B cell (primary cell): Measurements from ENCODE around the gene PLEKHA7. TPM values are rescaled to one million over a fixed set of nuclear protein-coding genes. Genes with fewer than 3 reads are reported as not detected.

Experiments
- ATAC-seq: fragments of 200-7000 bp; cut with Tn5 transposase; one replicate; pipeline ENCODE4 v1.10.0; 2021; ENCODE audit warnings: low read depth, mild to moderate bottlenecking, moderate number of reproducible peaks, moderate library complexity
- CTCF ChIA-PET: fragments of 350-600 bp; sonication (Branson Sonifier 250); formaldehyde crosslinking; loops from one replicate; lab custom pipeline; 2021; ENCODE audit warnings: antibody characterized with exemption, inconsistent platforms; lab: Charles Lee
- POLR2A ChIA-PET: fragments of 350-600 bp; sonication (Branson Sonifier 250); formaldehyde crosslinking; loops from one replicate; lab custom pipeline; 2021; ENCODE audit warnings: antibody characterized with exemption; lab: Charles Lee
- DNase-seq: peaks from one replicate; pipeline ENCODE4 v3.0.0; 2013
- H2AFZ ChIP-seq: 2 replicates; pipeline ENCODE4 v1.6.1; 2012; ENCODE audit warnings: mild to moderate bottlenecking, low read depth, low read length; ENCODE audit not compliant: insufficient read depth, poor library complexity, severe bottlenecking
- H3K27ac ChIP-seq, 2 donors: 1 replicate in 1 of 2; 2 replicates in 1 of 2; pipeline ENCODE4 v1.5.1; 2012 to 2013; ENCODE audit warnings: low read length in 2 of 2, mild to moderate bottlenecking in 2 of 2, moderate library complexity in 1 of 2
- H3K27me3 ChIP-seq, 4 experiments: fragments of 200-600 bp in 1 of 4; sonication (generic) in 1 of 4; replicated peaks in 1 of 4; 1 replicate in 2 of 4; 2 replicates in 2 of 4; pipeline versions ENCODE4 v1.6.1 to v1.7.0; 2013 to 2016; ENCODE audit warnings: low read length in 3 of 4, mild to moderate bottlenecking in 2 of 4, mixed read lengths in 1 of 4, moderate library complexity in 1 of 4; ENCODE audit not compliant: insufficient read depth in 4 of 4, control insufficient read depth in 3 of 4; ENCODE audit errors: control extremely low read depth in 1 of 4
- H3K36me3 ChIP-seq, 2 experiments: replicated peaks in 1 of 2; 1 replicate in 1 of 2; 2 replicates in 1 of 2; pipeline versions ENCODE4 v1.6.1 to v1.7.1; 2013; ENCODE audit warnings: low read length in 1 of 2; ENCODE audit not compliant: insufficient read depth in 2 of 2, control insufficient read depth in 1 of 2; ENCODE audit errors: control extremely low read depth in 1 of 2, extremely low read depth in 1 of 2
- H3K4me1 ChIP-seq, 2 donors: fragments of 200-600 bp in 1 of 2; sonication (generic) in 1 of 2; 1 replicate in 1 of 2; 2 replicates in 1 of 2; pipeline versions ENCODE4 v1.5.1 to v1.6.1; 2013 to 2017; ENCODE audit warnings: low read length in 2 of 2; ENCODE audit not compliant: control insufficient read depth in 2 of 2, insufficient read depth in 2 of 2
- H3K4me2 ChIP-seq: replicated peaks from 2 replicates; pipeline ENCODE3; 2012; ENCODE audit warnings: mild to moderate bottlenecking, low read depth, low read length; ENCODE audit not compliant: poor library complexity, severe bottlenecking
- H3K4me3 ChIP-seq, 5 experiments: fragments of 200-600 bp in 1 of 5; sonication (generic) in 1 of 5; 1 replicate in 3 of 5; 2 replicates in 2 of 5; pipeline versions ENCODE4 v1.5.1 to v1.7.0; 2011 to 2016; ENCODE audit warnings: low read length in 4 of 5, mild to moderate bottlenecking in 4 of 5, low read depth in 2 of 5, control low read depth in 1 of 5, moderate library complexity in 1 of 5; ENCODE audit not compliant: insufficient read depth in 1 of 5; ENCODE audit errors: control extremely low read depth in 1 of 5, extremely low read depth in 1 of 5
- H3K79me2 ChIP-seq: fragments of 200-600 bp; sonication (generic); one replicate; pipeline ENCODE4 v1.6.0; 2016; ENCODE audit warnings: low read length; ENCODE audit not compliant: control insufficient read depth, insufficient read depth
- H3K9ac ChIP-seq: fragments of 200-600 bp; sonication (generic); 2 replicates; pipeline ENCODE4 v1.6.1; 2017; ENCODE audit warnings: mild to moderate bottlenecking, low read length, moderate library complexity
- H3K9me3 ChIP-seq, 3 donors: one replicate each; pipeline versions ENCODE4 v1.6.1 to v1.7.1; 2013; ENCODE audit warnings: low read length in 2 of 3; ENCODE audit not compliant: control insufficient read depth in 2 of 3, insufficient read depth in 1 of 3; ENCODE audit errors: control extremely low read depth in 1 of 3
- H4K20me1 ChIP-seq: 2 replicates; pipeline ENCODE4 v1.6.0; 2012; ENCODE audit warnings: mild to moderate bottlenecking, low read length; ENCODE audit not compliant: insufficient read depth, control insufficient read depth, poor library complexity, severe bottlenecking
- H3K27ac Mint-ChIP-seq: one replicate; pipeline ENCODE4 v1.8.0; 2021; ENCODE audit warnings: mixed read lengths
- H3K27me3 Mint-ChIP-seq: one replicate; pipeline ENCODE4 v1.8.0; 2021; ENCODE audit warnings: mixed read lengths
- H3K4me1 Mint-ChIP-seq: one replicate; pipeline ENCODE4 v1.8.0; 2021; ENCODE audit warnings: mixed read lengths
- H3K4me3 Mint-ChIP-seq: one replicate; pipeline ENCODE4 v1.8.0; 2021; ENCODE audit warnings: mixed read lengths
- H3K9me3 Mint-ChIP-seq: one replicate; pipeline ENCODE4 v1.8.0; 2022; ENCODE audit warnings: mixed read lengths; ENCODE audit not compliant: insufficient read depth
- EZH2 ChIP-seq: IDR thresholded peaks from 2 replicates; pipeline ENCODE4 v1.6.1; 2012; ENCODE audit warnings: borderline replicate concordance, low read depth, mild to moderate bottlenecking, moderate library complexity, low read length; ENCODE audit not compliant: insufficient read depth, poor library complexity, severe bottlenecking
- WGBS: methylation state at CpG from one replicate; pipeline ENCODE4 v1.1.5; 2013; ENCODE audit warnings: missing lambda C conversion rate; ENCODE audit not compliant: insufficient coverage; 5-methylcytosine and 5-hydroxymethylcytosine counted together
- intact Hi-C: fragments of 100-400 bp; cut with micrococcal nuclease; formaldehyde crosslinking; loops from one replicate; pipeline ENCODE4 v1.10.0; 2022
- polyA plus RNA-seq: library from polyadenylated mRNA; depleted of rRNA; stranded (reverse); fragments of >200 nt; gene quantifications from 2 replicates; pipeline ENCODE4 v1.2.3, GENCODE V29; 2012
- total RNA-seq, 2 donors: library from RNA; stranded (reverse); fragments of 120-200 nt in 1 of 2; gene quantifications; 1 replicate in 1 of 2; 2 replicates in 1 of 2; pipeline versions ENCODE4 v1.2.3 to v1.2.4, GENCODE V29; 2013 to 2022
- TF ChIP-seq, protein P1 (sequence below): fragments of 200-600 bp; IDR thresholded peaks from one replicate; pipeline ENCODE4 v1.8.0; 2022; ENCODE audit warnings: antibody characterized with exemption, mild to moderate bottlenecking

PLEKHA7 gene
- total and polyA plus RNA-seq, 2 donors (not counting 1 experiment from before 2014, with no cell fraction given): 1.7 to 8.2 TPM

DNA sequence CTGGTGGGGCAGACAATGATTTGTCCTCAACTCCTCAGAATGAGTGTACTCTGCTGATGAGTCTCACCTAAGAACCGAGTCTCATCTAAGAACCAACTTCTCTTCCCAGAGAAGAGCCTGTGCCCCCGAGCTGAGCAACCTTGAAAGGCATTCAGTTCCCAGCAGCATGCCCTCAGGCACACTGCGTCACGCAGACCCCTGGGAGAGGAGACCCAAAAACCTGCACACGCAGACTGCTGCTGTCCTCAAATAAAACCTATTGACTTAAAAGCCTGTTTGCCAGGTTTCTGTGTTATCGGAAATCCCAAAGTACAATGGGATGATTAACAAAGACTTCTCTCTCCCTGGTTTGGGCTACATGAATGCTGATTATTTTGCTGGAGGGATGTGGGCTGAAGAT lies 154.6 kb downstream of the PLEKHA7 start:
- TF ChIP-seq, protein P1, sequence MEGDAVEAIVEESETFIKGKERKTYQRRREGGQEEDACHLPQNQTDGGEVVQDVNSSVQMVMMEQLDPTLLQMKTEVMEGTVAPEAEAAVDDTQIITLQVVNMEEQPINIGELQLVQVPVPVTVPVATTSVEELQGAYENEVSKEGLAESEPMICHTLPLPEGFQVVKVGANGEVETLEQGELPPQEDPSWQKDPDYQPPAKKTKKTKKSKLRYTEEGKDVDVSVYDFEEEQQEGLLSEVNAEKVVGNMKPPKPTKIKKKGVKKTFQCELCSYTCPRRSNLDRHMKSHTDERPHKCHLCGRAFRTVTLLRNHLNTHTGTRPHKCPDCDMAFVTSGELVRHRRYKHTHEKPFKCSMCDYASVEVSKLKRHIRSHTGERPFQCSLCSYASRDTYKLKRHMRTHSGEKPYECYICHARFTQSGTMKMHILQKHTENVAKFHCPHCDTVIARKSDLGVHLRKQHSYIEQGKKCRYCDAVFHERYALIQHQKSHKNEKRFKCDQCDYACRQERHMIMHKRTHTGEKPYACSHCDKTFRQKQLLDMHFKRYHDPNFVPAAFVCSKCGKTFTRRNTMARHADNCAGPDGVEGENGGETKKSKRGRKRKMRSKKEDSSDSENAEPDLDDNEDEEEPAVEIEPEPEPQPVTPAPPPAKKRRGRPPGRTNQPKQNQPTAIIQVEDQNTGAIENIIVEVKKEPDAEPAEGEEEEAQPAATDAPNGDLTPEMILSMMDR: no peak
- TF ChIP-seq EZH2: no peak
- intact Hi-C loops: no loop called here
- no peak overlapping the region for H3K4me3 ChIP-seq
- Mint-ChIP-seq H3K4me1 (no peaks in the 10 kb centered on the region), H3K27me3 (peaks cover 3% of the 10 kb centered on the region), H3K9me3 (no peaks in the 10 kb centered on the region), H3K4me3 (no peak overlapping the region), H3K27ac (no peak overlapping the region)
- ChIA-PET CTCF (no interaction called here), POLR2A (no interaction called here)
- no peak for ATAC-seq
- no peak overlapping the region for H3K27ac ChIP-seq
- no peaks in the 10 kb centered on the region for H3K79me2 ChIP-seq
- H4K20me1 ChIP-seq: no peaks in the 10 kb centered on the region
- H3K27me3 ChIP-seq: peaks cover 0 to 2% (median 0%) of the 10 kb centered on the region in 4 experiments
- H3K36me3 ChIP-seq: no peaks in the 10 kb centered on the region
- 95% methylated on average over 3 of the region's 6 CpGs for whole genome bisulfite sequencing
- DNase-seq: no peak
- H3K9me3 ChIP-seq: no peaks in the 10 kb centered on the region
- H3K9ac ChIP-seq: no peak overlapping the region
- H3K4me1 ChIP-seq: no peaks in the 10 kb centered on the region
- H3K4me2 ChIP-seq: no peak overlapping the region
- no peak overlapping the region for H2AFZ ChIP-seq

DNA sequence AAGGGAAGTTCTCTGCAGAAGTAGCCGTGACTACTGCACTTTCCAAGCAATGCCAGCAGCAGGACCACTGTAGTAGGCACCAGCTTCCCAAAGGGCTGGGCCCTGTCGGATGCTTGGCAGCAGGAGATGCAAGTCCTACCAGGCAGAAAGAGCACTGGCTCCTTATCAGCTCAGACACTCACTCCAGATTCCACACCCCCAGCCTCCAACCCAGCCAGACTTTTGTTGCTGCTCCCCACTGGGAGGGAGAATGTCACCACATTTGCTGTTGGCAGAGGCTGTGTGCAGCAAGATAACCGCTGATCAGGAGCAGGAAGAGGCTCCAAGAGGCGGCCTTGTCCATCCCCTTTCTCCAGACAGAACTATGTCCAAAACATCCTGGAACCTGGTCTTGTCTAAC lies 157.0 kb downstream of the PLEKHA7 start:
- Histone ChIP-seq H3K9me3 (no peaks in the 10 kb centered on the region), H3K27me3 (peaks cover 0 to 2% (median 0%) of the 10 kb centered on the region in 4 experiments), H3K4me1 (no peaks in the 10 kb centered on the region), H3K79me2 (no peaks in the 10 kb centered on the region), H3K36me3 (no peaks in the 10 kb centered on the region), H2AFZ (no peak overlapping the region), H3K9ac (no peak overlapping the region), H3K4me2 (no peak overlapping the region), H4K20me1 (no peaks in the 10 kb centered on the region), H3K4me3 (no peak overlapping the region), H3K27ac (no peak overlapping the region)
- H3K9me3 Mint-ChIP-seq: no peaks in the 10 kb centered on the region
- no peaks in the 10 kb centered on the region for H3K4me1 Mint-ChIP-seq
- ChIA-PET POLR2A (no interaction called here), CTCF (no interaction called here)
- TF ChIP-seq, protein P1: no peak
- TF ChIP-seq EZH2: no peak
- ATAC-seq (no peak), DNase-seq (no peak)
- H3K27ac Mint-ChIP-seq: no peak overlapping the region
- whole genome bisulfite sequencing: 87% methylated on average over 1 of the region's 4 CpGs
- H3K4me3 Mint-ChIP-seq: no peak overlapping the region
- intact Hi-C loops: no loop called here
- H3K27me3 Mint-ChIP-seq: peaks cover 3% of the 10 kb centered on the region
